Bone marrow (tissue), 2 donors: ENCODE results near the gene OR3A3.
"Not testable (repeated sequence)": the region's sequence is repeated elsewhere in the genome, so short reads cannot be mapped to it uniquely, and the experiment has no call there.

Experiments used
- DNase-seq, 2 donors: peaks; one replicate each; lab custom pipeline; 2025; lab: John Stamatoyannopoulos, UW

Gene OR3A3

GRCh38 chr17:3411070-3411469 lies at the start of gene OR3A3:
Gene OR3A3, plus strand, starts transcription at chr17:3411370.
- DNase-seq: no peak

DNA sequence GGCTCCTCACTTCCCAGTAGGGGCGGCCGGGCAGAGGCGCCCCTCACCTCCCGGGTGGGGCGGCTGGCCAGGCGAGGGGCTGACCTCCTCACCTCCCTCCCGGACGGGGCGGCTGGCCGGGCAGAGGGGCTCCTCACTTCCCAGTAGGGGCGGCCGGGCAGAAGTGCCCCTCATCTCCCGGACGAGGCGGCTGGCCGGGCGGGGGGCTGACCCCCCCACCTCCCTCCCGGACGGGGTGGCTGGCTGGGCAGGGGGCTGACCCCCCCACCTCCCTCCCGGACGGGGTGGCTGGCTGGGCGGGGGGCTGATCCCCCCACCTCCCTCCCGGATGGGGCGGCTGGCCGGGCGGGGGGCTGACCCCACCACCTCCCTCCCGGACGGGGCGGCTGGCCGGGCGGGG lies 40.0 kb upstream of the OR3A3 start:
- not testable (repeated sequence) for DNase-seq

GRCh38 chr17:3378321-3378720 lies 32.8 kb upstream of the OR3A3 start:
- no peak for DNase-seq

DNA sequence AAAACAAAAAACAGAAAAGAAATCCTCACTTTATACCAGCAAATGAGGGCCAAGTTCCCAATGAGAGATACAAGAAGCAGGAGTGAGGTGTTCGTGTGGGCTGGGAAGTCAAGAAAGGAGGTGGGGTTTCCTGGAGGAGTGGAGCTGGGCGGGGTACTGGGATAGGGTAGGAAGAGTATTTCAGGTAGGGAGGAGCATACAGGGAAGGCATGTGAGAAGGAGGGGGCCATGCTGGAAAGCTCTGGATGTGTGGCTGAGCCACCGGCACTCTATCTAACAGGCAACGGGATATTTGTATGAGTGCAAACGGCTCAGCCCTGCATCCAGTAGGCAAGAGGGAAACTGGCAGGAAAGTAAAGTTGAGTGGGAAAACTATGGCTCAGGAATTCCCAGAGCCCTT lies 29.2 kb upstream of the OR3A3 start:
- no peak for DNase-seq

DNA sequence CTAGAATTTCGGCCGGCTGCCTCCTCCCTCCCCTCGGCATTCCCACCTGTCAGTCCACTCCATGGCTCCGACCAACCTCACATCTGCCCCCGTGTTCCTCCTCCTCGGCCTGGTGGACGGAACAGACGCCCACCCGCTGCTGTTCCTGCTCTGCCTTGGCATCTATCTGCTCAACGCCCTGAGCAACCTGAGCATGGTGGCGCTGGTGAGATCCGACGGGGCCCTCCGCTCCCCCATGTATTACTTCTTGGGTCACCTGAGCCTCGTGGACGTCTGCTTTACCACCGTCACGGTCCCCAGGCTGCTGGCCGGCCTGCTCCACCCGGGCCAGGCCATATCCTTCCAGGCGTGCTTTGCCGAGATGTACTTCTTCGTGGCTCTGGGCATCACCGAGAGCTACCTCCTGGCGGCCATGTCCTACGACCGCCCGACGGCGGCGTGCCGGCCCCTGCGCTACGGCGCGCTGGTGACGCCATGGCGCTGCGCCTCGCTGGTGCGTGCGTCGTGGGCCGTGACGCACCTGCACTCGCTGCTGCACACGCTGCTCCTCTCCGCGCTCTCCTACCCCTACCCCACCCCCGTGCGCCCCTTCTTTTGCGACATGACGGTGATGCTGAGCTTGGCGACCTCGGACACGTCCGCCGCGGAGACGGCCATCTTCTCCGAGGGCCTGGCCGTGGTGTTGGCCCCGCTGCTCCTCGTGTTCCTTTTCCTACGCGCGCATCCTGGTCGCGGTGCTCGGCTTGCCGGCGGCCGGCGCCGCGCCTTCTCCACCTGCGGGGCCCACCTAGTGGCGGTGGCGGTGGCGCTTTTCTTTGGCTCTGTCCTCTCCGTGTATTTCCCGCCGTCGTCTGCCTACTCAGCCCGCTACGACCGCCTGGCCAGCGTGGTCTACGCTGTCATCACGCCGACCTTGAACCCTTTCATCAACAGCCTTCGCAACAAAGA lies 25.0 kb upstream of the OR3A3 start, which contains the start of gene OR3A2:
OR3A2 (minus strand) TSS at position 440 of the 948 bp plus-strand sequence.
- DNase-seq: no peak

- no peak for DNase-seq
Measured at GRCh38 chr17:3389791-3390190, 21.4 kb upstream of the OR3A3 start.

DNA sequence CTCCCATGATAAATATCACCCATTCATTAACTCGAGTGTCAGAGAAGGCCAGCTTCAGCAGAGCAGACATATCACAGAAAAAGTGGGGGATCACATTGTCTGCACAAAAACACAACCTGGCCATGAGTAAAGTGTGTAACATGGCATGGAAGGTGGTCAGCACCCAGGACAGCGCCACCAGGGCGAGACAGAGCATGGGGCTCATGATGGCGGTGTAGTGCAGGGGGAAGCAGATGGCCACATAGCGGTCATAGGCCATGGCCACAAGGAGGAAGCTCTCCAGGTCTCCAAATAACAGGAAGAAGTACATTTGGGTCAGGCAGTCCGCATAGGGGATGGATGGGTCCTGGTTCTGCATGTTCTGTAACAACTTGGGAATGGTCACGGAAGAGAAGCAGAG lies 13.4 kb upstream of the OR3A3 start:
- DNase-seq: not testable (repeated sequence)

DNA sequence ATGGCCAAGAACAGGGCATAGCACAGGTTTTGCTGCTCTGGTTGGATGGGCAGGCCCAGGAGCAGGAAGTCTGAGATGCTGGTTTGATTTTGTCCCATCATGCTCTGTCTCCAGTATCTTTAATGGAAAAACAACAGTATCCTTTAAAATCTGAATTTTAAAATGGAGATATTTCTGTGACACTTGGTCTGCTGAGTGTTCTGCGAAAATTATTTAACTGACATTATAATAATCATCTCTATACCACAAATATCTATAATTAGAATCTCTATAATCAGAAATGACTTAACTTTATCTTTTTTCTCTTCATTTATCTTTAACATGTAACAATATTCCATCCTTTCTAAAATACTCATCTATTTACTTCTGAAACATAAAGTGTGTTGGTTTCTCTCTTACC lies 12.9 kb upstream of the OR3A3 start, which contains the start of gene OR1E1:
OR1E1 (minus strand) TSS at position 101 of the 400 bp plus-strand sequence; CDS start at position 101, 0 bp downstream.
- DNase-seq: no peak

GRCh38 chr17:3400055-3400454 lies 11.1 kb upstream of the OR3A3 start:
- no peak for DNase-seq

DNA sequence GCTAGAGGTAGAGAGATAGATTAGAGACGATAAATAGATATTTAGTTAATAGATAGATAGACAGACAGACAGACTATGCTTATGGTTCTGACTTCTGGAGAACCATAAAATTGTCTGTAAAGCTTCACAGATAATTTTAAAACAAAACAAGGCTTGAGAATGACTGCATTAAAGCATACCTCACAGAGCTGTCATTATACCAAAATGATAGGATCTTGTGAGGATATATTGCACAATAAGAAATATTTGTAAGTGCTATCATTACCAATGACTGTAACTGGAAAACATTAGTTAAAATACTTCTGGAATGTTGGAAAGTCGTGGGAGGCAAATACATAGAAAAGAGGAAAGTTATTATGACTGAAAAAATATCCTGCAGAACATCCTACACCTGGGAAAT lies 9.4 kb upstream of the OR3A3 start:
- no peak for DNase-seq

GRCh38 chr17:3403856-3404255 lies 7.3 kb upstream of the OR3A3 start:
- not testable (repeated sequence) for DNase-seq

- not testable (repeated sequence) for DNase-seq
Measured at GRCh38 chr17:3412216-3412615, 1.0 kb downstream of the OR3A3 start.

GRCh38 chr17:3415610-3416009 lies 4.4 kb downstream of the OR3A3 start:
- DNase-seq: no peak

GRCh38 chr17:3418222-3418621 lies 7.1 kb downstream of the OR3A3 start:
- DNase-seq: no peak

GRCh38 chr17:3433215-3433614 lies 22.0 kb downstream of the OR3A3 start:
- peak in 1 of 2 donors; percentile 41 for DNase-seq

- no peak for DNase-seq
Measured at GRCh38 chr17:3433741-3434140, 22.6 kb downstream of the OR3A3 start, which contains the start of gene OR1E2. Gene OR1E2, minus strand, starts transcription at chr17:3433841. Its CDS starts 0 bp downstream, at chr17:3433841.

GRCh38 chr17:3438368-3438767 lies 27.2 kb downstream of the OR3A3 start:
- DNase-seq: no peak

GRCh38 chr17:3440451-3440850 lies 29.3 kb downstream of the OR3A3 start:
- no peak for DNase-seq

GRCh38 chr17:3447625-3448024 lies 36.5 kb downstream of the OR3A3 start:
- DNase-seq: no peak

DNA sequence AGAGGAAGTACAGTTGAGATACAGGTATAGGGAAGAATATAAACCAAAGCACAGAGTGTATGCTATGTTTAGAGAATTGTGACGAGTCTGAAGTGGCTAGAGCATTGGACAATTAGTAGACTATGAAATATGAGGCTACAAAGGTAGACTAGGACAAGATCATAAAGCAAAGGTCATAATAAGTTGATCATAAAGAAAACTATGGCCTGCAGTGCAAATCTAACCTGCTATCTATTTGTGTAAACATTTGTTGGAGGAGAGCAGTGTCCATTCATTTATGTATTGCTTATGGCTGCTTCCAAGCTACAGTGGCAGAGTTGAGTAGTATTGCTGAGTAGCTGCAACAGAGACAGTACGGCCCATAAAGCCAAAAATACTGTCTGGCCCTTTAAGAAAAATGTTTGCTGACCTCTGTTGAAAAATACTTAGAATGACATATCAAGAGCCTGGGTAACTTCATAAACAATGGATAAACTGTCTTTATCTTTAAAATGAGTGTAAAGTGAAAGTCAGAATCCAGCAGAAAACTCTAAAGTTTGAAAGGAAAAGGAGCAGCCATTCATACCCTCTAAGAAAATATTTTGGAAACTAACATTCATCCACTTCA lies 37.0 kb downstream of the OR3A3 start:
- DNase-seq: no peak

DNA sequence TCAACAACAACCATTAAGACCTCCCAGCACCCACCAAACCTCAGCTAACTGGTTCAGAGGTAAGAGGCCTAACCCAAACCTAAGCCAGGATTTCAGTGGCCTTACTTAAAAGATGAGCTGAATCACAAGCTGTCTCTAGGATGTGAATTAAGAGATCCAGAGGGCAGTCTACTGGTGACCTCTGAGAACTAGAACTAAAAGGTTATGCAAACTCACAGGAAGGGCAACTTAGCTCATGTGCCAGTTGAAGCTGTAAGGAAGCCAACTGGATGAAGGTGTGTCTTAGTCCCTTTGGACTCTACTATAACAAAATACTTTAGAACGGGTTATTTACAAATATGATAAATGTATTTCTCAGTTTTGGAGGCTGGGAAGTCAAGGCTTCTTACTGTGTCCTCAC lies 55.2 kb downstream of the OR3A3 start:
- DNase-seq: not testable (repeated sequence)

GRCh38 chr17:3469529-3469928 lies 58.4 kb downstream of the OR3A3 start:
- no peak for DNase-seq

- no peak for DNase-seq
Measured at GRCh38 chr17:3471599-3471998, 60.4 kb downstream of the OR3A3 start, which contains the start of gene SPATA22. Gene SPATA22, minus strand, starts transcription at chr17:3471819. Its CDS starts 2,494 bp downstream, at chr17:3469325.
